Kidney epithelial cell (primary cell): ENCODE data around the gene UBR4. TPM values are rescaled to one million over a fixed set of nuclear protein-coding genes. Genes with fewer than 3 reads are reported as not detected.
"Not testable (repeated sequence)": the region's sequence is repeated elsewhere in the genome, so short reads cannot be mapped to it uniquely, and the experiment has no call there.

Experiments
- DNase-seq: peaks from one replicate; pipeline ENCODE4 v3.0.0-alpha.2; 2010; ENCODE audit warnings: low read depth
- H3K27me3 ChIP-seq: 2 replicates; pipeline ENCODE4 v1.6.0; 2011; ENCODE audit warnings: low read length; ENCODE audit not compliant: control insufficient read depth, insufficient read depth
- H3K36me3 ChIP-seq: 2 replicates; pipeline ENCODE4 v1.5.1; 2011; ENCODE audit warnings: low read length; ENCODE audit not compliant: control insufficient read depth, insufficient read depth
- H3K4me3 ChIP-seq: 2 replicates; pipeline ENCODE4 v1.5.1; 2011; ENCODE audit warnings: low read depth, mild to moderate bottlenecking, control low read depth, low read length
- total RNA-seq: library from RNA; depleted of rRNA; stranded (reverse); fragments of >200 nt; gene quantifications from 2 replicates; pipeline ENCODE4 v1.2.3, GENCODE V29; 2015
- TF ChIP-seq, protein P1 (sequence below): IDR thresholded peaks from 2 replicates; pipeline ENCODE4 v1.5.1; 2011; ENCODE audit warnings: mild to moderate bottlenecking, moderate library complexity, low read length, control low read depth, inconsistent platforms; ENCODE audit not compliant: insufficient read depth, poor library complexity, severe bottlenecking

Gene UBR4
- total RNA-seq, 1 donor from 2014 or later = 125 TPM

DNA sequence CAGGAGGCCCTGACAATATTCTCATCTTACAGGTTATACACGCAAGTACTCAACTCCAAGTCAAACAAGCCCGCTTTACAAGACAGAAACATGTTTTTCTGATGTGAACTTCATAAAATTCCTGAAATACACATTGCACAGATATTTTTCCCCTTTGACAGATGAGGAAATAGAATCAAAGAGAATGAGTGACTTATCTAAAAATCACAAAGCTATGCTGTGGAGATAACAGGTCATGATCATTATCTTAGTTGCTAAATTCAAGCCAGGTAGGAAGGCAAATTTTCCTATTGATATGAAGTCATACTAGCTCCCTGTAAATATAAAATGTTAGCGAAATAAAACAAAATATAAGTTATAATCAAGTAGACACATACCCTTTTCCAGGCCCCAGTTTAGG is 18.3 kb downstream of the UBR4 start:
- Histone ChIP-seq H3K4me3 (no peak overlapping the region), H3K27me3 (no peaks in the 10 kb centered on the region), H3K36me3 (peaks cover 1% of the 10 kb centered on the region)
- DNase-seq = no peak
- TF ChIP-seq, protein P1, sequence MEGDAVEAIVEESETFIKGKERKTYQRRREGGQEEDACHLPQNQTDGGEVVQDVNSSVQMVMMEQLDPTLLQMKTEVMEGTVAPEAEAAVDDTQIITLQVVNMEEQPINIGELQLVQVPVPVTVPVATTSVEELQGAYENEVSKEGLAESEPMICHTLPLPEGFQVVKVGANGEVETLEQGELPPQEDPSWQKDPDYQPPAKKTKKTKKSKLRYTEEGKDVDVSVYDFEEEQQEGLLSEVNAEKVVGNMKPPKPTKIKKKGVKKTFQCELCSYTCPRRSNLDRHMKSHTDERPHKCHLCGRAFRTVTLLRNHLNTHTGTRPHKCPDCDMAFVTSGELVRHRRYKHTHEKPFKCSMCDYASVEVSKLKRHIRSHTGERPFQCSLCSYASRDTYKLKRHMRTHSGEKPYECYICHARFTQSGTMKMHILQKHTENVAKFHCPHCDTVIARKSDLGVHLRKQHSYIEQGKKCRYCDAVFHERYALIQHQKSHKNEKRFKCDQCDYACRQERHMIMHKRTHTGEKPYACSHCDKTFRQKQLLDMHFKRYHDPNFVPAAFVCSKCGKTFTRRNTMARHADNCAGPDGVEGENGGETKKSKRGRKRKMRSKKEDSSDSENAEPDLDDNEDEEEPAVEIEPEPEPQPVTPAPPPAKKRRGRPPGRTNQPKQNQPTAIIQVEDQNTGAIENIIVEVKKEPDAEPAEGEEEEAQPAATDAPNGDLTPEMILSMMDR = no peak

- Histone ChIP-seq H3K27me3 (no peaks in the 10 kb centered on the region), H3K4me3 (no peak overlapping the region), H3K36me3 (peaks cover 3% of the 10 kb centered on the region)
- DNase-seq = no peak
- TF ChIP-seq, protein P1 = no peak
Measured at GRCh38 chr1:19190468-19190867, 19.6 kb downstream of the UBR4 start.

- no peaks in the 10 kb centered on the region for H3K27me3 ChIP-seq
- H3K4me3 ChIP-seq = no peak overlapping the region
- DNase-seq = no peak
- peaks cover 3% of the 10 kb centered on the region for H3K36me3 ChIP-seq
- TF ChIP-seq, protein P1 = no peak
Measured at GRCh38 chr1:19189270-19189669, 20.8 kb downstream of the UBR4 start.

DNA sequence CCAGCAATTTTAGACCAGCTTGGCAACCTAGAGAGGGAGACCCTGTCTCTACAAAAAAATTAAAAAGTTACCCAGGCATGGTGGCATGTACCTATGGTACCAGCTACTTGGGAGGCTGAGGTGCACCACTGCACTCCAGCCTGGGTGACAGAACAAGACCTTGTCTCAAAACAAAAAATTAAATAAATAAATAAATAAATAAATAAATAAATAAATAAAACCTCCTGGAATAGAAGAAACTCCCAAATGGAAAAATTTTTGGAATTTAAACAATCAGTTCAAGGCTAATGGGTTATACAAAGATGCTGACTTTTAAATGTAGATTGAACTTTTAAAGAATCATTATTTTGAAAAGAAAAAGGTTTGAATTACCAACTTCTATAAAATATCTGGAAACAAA is 22.2 kb downstream of the UBR4 start:
- Histone ChIP-seq H3K27me3 (no peaks in the 10 kb centered on the region), H3K36me3 (peaks cover 5% of the 10 kb centered on the region), H3K4me3 (no peak overlapping the region)
- no peak for DNase-seq
- TF ChIP-seq, protein P1 = no peak

DNA sequence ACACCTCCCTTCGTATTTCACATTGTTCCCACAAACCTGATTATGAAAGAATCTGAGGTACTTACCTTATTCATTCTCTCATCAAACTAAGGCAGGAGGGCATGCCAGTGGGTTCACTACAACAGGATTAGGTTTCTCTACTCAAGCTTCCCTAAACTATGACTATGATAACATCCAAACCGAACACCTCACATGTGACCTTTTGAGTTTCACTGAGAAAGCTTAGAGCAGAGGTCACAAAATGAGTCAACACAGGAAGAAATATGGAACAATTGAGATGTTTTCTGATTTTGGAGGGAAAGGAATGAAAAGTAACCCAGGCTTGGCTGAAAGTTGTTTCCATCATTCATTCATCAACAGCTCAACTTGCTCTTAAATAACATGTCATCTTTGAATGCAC is 24.1 kb downstream of the UBR4 start:
- H3K36me3 ChIP-seq = peaks cover 4% of the 10 kb centered on the region

DNA sequence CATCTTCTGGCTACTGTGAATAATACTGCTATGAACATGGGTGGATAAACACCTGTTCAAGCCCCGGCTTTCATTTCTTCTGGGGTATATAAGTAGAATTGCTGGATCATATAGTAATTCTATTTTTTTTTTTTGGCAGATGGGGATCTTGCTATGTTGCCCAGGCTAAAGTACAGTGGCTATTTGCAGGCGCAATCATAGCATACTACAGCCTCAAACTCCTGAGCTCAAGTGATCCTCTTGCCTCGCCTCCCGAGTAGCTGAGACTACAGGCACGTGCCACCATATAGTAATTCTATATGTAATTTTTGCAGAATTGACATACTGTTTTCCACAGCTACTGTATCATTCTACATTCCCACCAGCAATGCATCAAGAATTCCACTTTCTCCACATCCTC is 27.8 kb downstream of the UBR4 start:
- TF ChIP-seq, protein P1 = no peak
- Histone ChIP-seq H3K36me3 (peaks cover 5% of the 10 kb centered on the region), H3K27me3 (no peaks in the 10 kb centered on the region), H3K4me3 (no peak overlapping the region)
- DNase-seq = no peak

More for the DNA sequence above, 24.1 kb downstream of the UBR4 start:
- H3K27me3 ChIP-seq = no peaks in the 10 kb centered on the region
- no peak for DNase-seq
- no peak overlapping the region for H3K4me3 ChIP-seq
- TF ChIP-seq, protein P1 = no peak

GRCh38 chr1:19180265-19180657 is 29.8 kb downstream of the UBR4 start:
- not testable (repeated sequence) for H3K27me3 ChIP-seq, H3K36me3 ChIP-seq, DNase-seq, H3K4me3 ChIP-seq
